ENCODE measurements around the gene TCTA. TPM values are rescaled to one million over a fixed set of nuclear protein-coding genes. Genes with fewer than 3 reads are reported as not detected.

TCTA gene
- total and polyA plus RNA-seq, 9 of the 15 experiments (the other 6 are each of a cell fraction or from before 2014, with no cell fraction given), result 4.0 to 15.4 (median 8.2) TPM

GRCh38 chr3:49387721-49388120, 24.5 kb upstream of the TCTA start:
- H3K4me2 ChIP-seq (ENCODE audit: insufficient read depth, low read length), result no peak overlapping the region
- TF ChIP-seq SRSF9 (IDR thresholded peaks at IDR 0.05; ENCODE audit: borderline replicate concordance, low read depth, low read length) (no peak), ELF2 (CRISPR knock-in tag; IDR thresholded peaks at IDR 0.05) (no peak), RBM39 (optimal IDR thresholded peaks at IDR 0.05; ENCODE audit: low read depth, low read length) (no peak)
- ATAC-seq (no peak), DNase-seq (ENCODE audit: extremely low read depth in 1 of 4, low spot score in 3 of 4) (no peak), FAIRE-seq (no peak)
- ChIA-PET CTCF (ENCODE audit: low intra/inter-chr PET ratio) (no interaction called here), POLR2A (interaction anchor here (0.7 to 1.0 kb wide), 2 partner anchors 10 to 24 kb away, joined by 3 read pairs; no protein-coding TSS in a partner anchor)
- peaks cover 94% of the 10 kb centered on the region for H3K79me2 ChIP-seq (ENCODE audit: control insufficient read depth, insufficient read depth, low read length)
- H3K9me3 ChIP-seq (replicated peaks; ENCODE audit: control insufficient read depth, insufficient read depth, low read depth, low read length), result no peaks in the 10 kb centered on the region
- WGBS (ENCODE audit: insufficient coverage, low coverage, missing lambda C conversion rate), result 83% methylated on average over 1 of the region's 2 CpGs
- peaks cover 6 to 15% of the 10 kb centered on the region in 2 experiments; a peak in 4 of 5 replicates for H3K4me1 ChIP-seq (replicated peaks in 1 of 2; ENCODE audit: control insufficient read depth in 2 of 2, insufficient read depth in 2 of 2, low read length in 2 of 2)
- no peaks in the 10 kb centered on the region for H3K9me1 ChIP-seq (ENCODE audit: control insufficient read depth, insufficient read depth, low read length)
- in situ Hi-C loops (cut with MboI) (no loop called here), intact Hi-C loops (cut with micrococcal nuclease) (no loop called here)
- H4K20me1 ChIP-seq (replicated peaks; ENCODE audit: control insufficient read depth, insufficient read depth, low read length), result peaks cover 21% of the 10 kb centered on the region
- H3K27me3 ChIP-seq (ENCODE audit: control insufficient read depth in 2 of 2, insufficient read depth in 2 of 2, low read length in 2 of 2), result no peaks in the 10 kb centered on the region
- no peak overlapping the region for H3K27ac ChIP-seq (ENCODE audit: extremely low read depth, low read depth, low read length)
- H3K9ac ChIP-seq (ENCODE audit: insufficient read depth in 1 of 2, low read depth in 2 of 2, low read length in 2 of 2), result no peak overlapping the region
- no TSS peak for BruUV-seq (replicated peaks)
- no peak overlapping the region for H2AFZ ChIP-seq (ENCODE audit: low read depth, low read length)
- peaks cover 11% of the 10 kb centered on the region; the same call in 2 of the 3 replicates for H3K36me3 ChIP-seq (ENCODE audit: control insufficient read depth, insufficient read depth, low read length)
- H3K4me3 ChIP-seq, result no peak overlapping the region

- Histone ChIP-seq H3K4me3 (no peak overlapping the region), H3K27me3 (ENCODE audit: control insufficient read depth in 2 of 2, insufficient read depth in 2 of 2, low read length in 2 of 2) (no peaks in the 10 kb centered on the region), H3K4me2 (ENCODE audit: insufficient read depth, low read length) (no peak overlapping the region), H2AFZ (ENCODE audit: low read depth, low read length) (no peak overlapping the region), H3K79me2 (ENCODE audit: control insufficient read depth, insufficient read depth, low read length) (peaks cover 96% of the 10 kb centered on the region), H3K9me3 (replicated peaks; ENCODE audit: control insufficient read depth, insufficient read depth, low read depth, low read length) (no peaks in the 10 kb centered on the region), H3K36me3 (ENCODE audit: control insufficient read depth, insufficient read depth, low read length) (peaks cover 12% of the 10 kb centered on the region; the same call in 2 of the 3 replicates), H3K4me1 (replicated peaks in 1 of 2; ENCODE audit: control insufficient read depth in 2 of 2, insufficient read depth in 2 of 2, low read length in 2 of 2) (peaks cover 6 to 15% of the 10 kb centered on the region in 2 experiments; a peak in 4 of 5 replicates), H3K27ac (ENCODE audit: extremely low read depth, low read depth, low read length) (no peak overlapping the region), H4K20me1 (replicated peaks; ENCODE audit: control insufficient read depth, insufficient read depth, low read length) (peaks cover 22% of the 10 kb centered on the region), H3K9me1 (ENCODE audit: control insufficient read depth, insufficient read depth, low read length) (no peaks in the 10 kb centered on the region), H3K9ac (ENCODE audit: insufficient read depth in 1 of 2, low read depth in 2 of 2, low read length in 2 of 2) (no peak overlapping the region)
- POLR2A ChIA-PET, result interaction anchor here (0.7 to 2.0 kb wide), 3 partner anchors 9 to 23 kb away, joined by 3 to 6 read pairs (median 4); partner anchors contain the start of gene RHOA
- CTCF ChIA-PET (ENCODE audit: low intra/inter-chr PET ratio), result no interaction called here
- no peak for FAIRE-seq
- intact Hi-C loops (cut with micrococcal nuclease) (no loop called here), in situ Hi-C loops (cut with MboI) (no loop called here)
- WGBS (ENCODE audit: insufficient coverage, low coverage, missing lambda C conversion rate), result 73% methylated on average over 1 of the region's 1 CpG
- TF ChIP-seq HEY1 (CRISPR knock-in tag; IDR thresholded peaks at IDR 0.05; ENCODE audit: borderline replicate concordance), result no peak
- peak; percentile 42 for TF ChIP-seq PKNOX1 (IDR thresholded peaks at IDR 0.05)
- no peak for DNase-seq (ENCODE audit: extremely low read depth in 1 of 4, low spot score in 3 of 4)
- no TSS peak for BruUV-seq (replicated peaks)
- peak; percentile 25; the same call in 1 of the 3 replicates for ATAC-seq
Measured at GRCh38 chr3:49388289-49388820, 23.9 kb upstream of the TCTA start.

Data from K562 (cell line).